SK-MEL-5 (cell line): Measurements from ENCODE around the gene FBLN1. TPM values are rescaled to one million over a fixed set of nuclear protein-coding genes. Genes with fewer than 3 reads are reported as not detected.

Source experiments
- DNase-seq: peaks from one replicate; pipeline ENCODE4 v3.0.0-alpha.2; 2016; ENCODE audit warnings: low read depth, low spot score
- in situ Hi-C: cut with HindIII; loops from 2 replicates; pipeline ENCODE4 v1.10.0; 2016; ENCODE audit warnings: low sequenced_read_pairs, high pct_unique_total_duplicates, low pct_unique_long_range_greater_than_20kb
- total RNA-seq: library from RNA; depleted of rRNA; stranded (reverse); fragments of >200 nt; shearing (Covaris generic); gene quantifications from 2 replicates; pipeline ENCODE4 v1.2.3, GENCODE V29; 2014

Gene FBLN1
- total RNA-seq, 1 experiment from 2014 or later: 10.1 TPM

GRCh38 chr22:45627489-45628233 lies 125.0 kb downstream of the FBLN1 start:
- in situ Hi-C loops: no loop called here

GRCh38 chr22:45628515-45628914 lies 125.8 kb downstream of the FBLN1 start:
- in situ Hi-C loops: no loop called here
- DNase-seq: no peak

More at GRCh38 chr22:45627489-45628233, 125.0 kb downstream of the FBLN1 start:
- no peak for DNase-seq

- DNase-seq: no peak
- in situ Hi-C loops: no loop called here
Observed at GRCh38 chr22:45629469-45630089, 126.9 kb downstream of the FBLN1 start.

GRCh38 chr22:45630436-45630835 lies 127.8 kb downstream of the FBLN1 start:
- in situ Hi-C loops: no loop called here
- DNase-seq: no peak

GRCh38 chr22:45631140-45631840 lies 128.6 kb downstream of the FBLN1 start:
- no peak for DNase-seq
- in situ Hi-C loops: no loop called here

- no peak for DNase-seq
- in situ Hi-C loops: no loop called here
Observed at GRCh38 chr22:45631841-45632238, 129.2 kb downstream of the FBLN1 start.

- DNase-seq: no peak
- in situ Hi-C loops: no loop called here
Observed at GRCh38 chr22:45632791-45633515, 130.3 kb downstream of the FBLN1 start.

GRCh38 chr22:45636683-45637082 lies 134.0 kb downstream of the FBLN1 start:
- in situ Hi-C loops: no loop called here
- no peak for DNase-seq

- no peak for DNase-seq
- in situ Hi-C loops: no loop called here
Observed at GRCh38 chr22:45638197-45638596, 135.5 kb downstream of the FBLN1 start.

GRCh38 chr22:45638834-45639746 lies 136.4 kb downstream of the FBLN1 start:
- no peak for DNase-seq
- in situ Hi-C loops: no loop called here

GRCh38 chr22:45639747-45640102 lies 137.0 kb downstream of the FBLN1 start:
- in situ Hi-C loops: no loop called here
- no peak for DNase-seq

- in situ Hi-C loops: no loop called here
- DNase-seq: no peak
Observed at GRCh38 chr22:45640291-45640940, 137.7 kb downstream of the FBLN1 start.

GRCh38 chr22:45640941-45641621 lies 138.4 kb downstream of the FBLN1 start:
- in situ Hi-C loops: no loop called here
- DNase-seq: no peak

- no peak for DNase-seq
- in situ Hi-C loops: no loop called here
Observed at GRCh38 chr22:45642986-45643385, 140.3 kb downstream of the FBLN1 start.

GRCh38 chr22:45644714-45645113 lies 142.0 kb downstream of the FBLN1 start:
- in situ Hi-C loops: no loop called here
- DNase-seq: no peak

- in situ Hi-C loops: no loop called here
- no peak for DNase-seq
Observed at GRCh38 chr22:45645150-45645525, 142.5 kb downstream of the FBLN1 start.
